K562 (cell line): Measurements from ENCODE around the gene MBOAT1. TPM values are rescaled to one million over a fixed set of nuclear protein-coding genes. Genes with fewer than 3 reads are reported as not detected.

Experiments used
- ATAC-seq: fragments of 200-7000 bp; cut with Tn5 transposase; 3 replicates; pipeline ENCODE4 v1.9.1; 2020; ENCODE audit warnings: moderate library complexity
- BruUV-seq: library from RNA; stranded (reverse); fragments of 400-500 nt; replicated peaks from 2 replicates; lab custom pipeline; 2021; lab: Mats Ljungman, UMichigan
- CTCF ChIA-PET: fragments of 300-600 bp; formaldehyde crosslinking; extraction: SDS; loops from one replicate; lab custom pipeline; 2021; ENCODE audit warnings: low intra/inter-chr PET ratio; lab: Yijun Ruan, JAX
- POLR2A ChIA-PET: fragments of 300-600, 350-650 bp; sonication (Branson Sonifier 250); formaldehyde crosslinking; extraction: SDS; loops from one replicate; lab custom pipeline; 2021; ENCODE audit warnings: antibody characterized with exemption, inconsistent platforms; lab: Yijun Ruan, JAX
- DNase-seq, 4 experiments: peaks; one replicate each; pipeline versions ENCODE4 v3.0.0 to v3.0.0-alpha.2; 2011 to 2018; ENCODE audit warnings: low spot score in 3 of 4, mixed read lengths in 3 of 4; ENCODE audit errors: extremely low read depth in 1 of 4
- FAIRE-seq: peaks from 2 replicates; lab custom pipeline; 2011; peaks lifted over from hg19 to GRCh38; lab: Jason Lieb, UNC
- H2AFZ ChIP-seq: 2 replicates; pipeline ENCODE4 v1.6.0; 2011; ENCODE audit warnings: low read depth, low read length, control low read depth, inconsistent platforms
- H3K27ac ChIP-seq: fragments of 200-600 bp; 3 replicates; pipeline ENCODE4 v1.8.0; 2011; ENCODE audit warnings: low read depth, mild to moderate bottlenecking, control low read depth, inconsistent platforms, low read length, moderate library complexity, mixed read lengths; ENCODE audit errors: extremely low read depth
- H3K27me3 ChIP-seq, 2 experiments: fragments of 300-600 bp in 1 of 2; 2 replicates in 1 of 2; 3 replicates in 1 of 2; pipeline versions ENCODE4 v1.6.0 to v1.8.0; 2011; ENCODE audit warnings: inconsistent platforms in 2 of 2, low read length in 2 of 2, mild to moderate bottlenecking in 1 of 2, mixed read lengths in 1 of 2, moderate library complexity in 1 of 2; ENCODE audit not compliant: control insufficient read depth in 2 of 2, insufficient read depth in 2 of 2
- H3K36me3 ChIP-seq: fragments of 300-600 bp; 3 replicates; pipeline ENCODE4 v1.8.0; 2011; ENCODE audit warnings: mild to moderate bottlenecking, low read length, inconsistent platforms; ENCODE audit not compliant: control insufficient read depth, insufficient read depth
- H3K4me1 ChIP-seq, 2 experiments: fragments of 200-600 bp in 1 of 2; replicated peaks in 1 of 2; 2 replicates in 1 of 2; 3 replicates in 1 of 2; pipeline versions ENCODE4 v1.5.1 to v1.8.0; 2011; ENCODE audit warnings: inconsistent platforms in 2 of 2, low read length in 2 of 2, mild to moderate bottlenecking in 1 of 2, mixed read lengths in 1 of 2, moderate library complexity in 1 of 2; ENCODE audit not compliant: control insufficient read depth in 2 of 2, insufficient read depth in 2 of 2
- H3K4me2 ChIP-seq: 2 replicates; pipeline ENCODE4 v1.6.1; 2011; ENCODE audit warnings: low read length, control low read depth, inconsistent platforms, mixed read lengths; ENCODE audit not compliant: insufficient read depth
- H3K4me3 ChIP-seq: fragments of 200-600 bp; sonication (generic), shearing (Covaris generic); 2 replicates; pipeline ENCODE4 v1.5.1; 2016; ENCODE audit warnings: control low read depth, inconsistent platforms
- H3K79me2 ChIP-seq: fragments of 200-600 bp; 3 replicates; pipeline ENCODE4 v1.8.0; 2011; ENCODE audit warnings: low read length, inconsistent platforms; ENCODE audit not compliant: control insufficient read depth, insufficient read depth
- H3K9ac ChIP-seq, 2 experiments: 2 replicates each; pipeline versions ENCODE4 v1.6.0 to v1.6.1; 2011; ENCODE audit warnings: low read depth in 2 of 2, low read length in 2 of 2, control low read depth in 1 of 2, inconsistent platforms in 1 of 2, mild to moderate bottlenecking in 1 of 2, mixed read lengths in 1 of 2; ENCODE audit not compliant: insufficient read depth in 1 of 2
- H3K9me1 ChIP-seq: one replicate; pipeline ENCODE4 v1.6.0; 2011; ENCODE audit warnings: inconsistent platforms, mild to moderate bottlenecking, low read length, moderate library complexity; ENCODE audit not compliant: control insufficient read depth, insufficient read depth
- H3K9me3 ChIP-seq: replicated peaks from 2 replicates; pipeline ENCODE4 v1.5.1; 2011; ENCODE audit warnings: low read depth, low read length, inconsistent platforms; ENCODE audit not compliant: control insufficient read depth, insufficient read depth
- H4K20me1 ChIP-seq: replicated peaks from 2 replicates; pipeline ENCODE4 v1.6.1; 2011; ENCODE audit warnings: low read length, inconsistent platforms, mixed read lengths; ENCODE audit not compliant: control insufficient read depth, insufficient read depth
- ADNP ChIP-seq: fragments of 200-800 bp; sonication (Bioruptor generic); IDR thresholded peaks from 2 replicates; pipeline ENCODE4 v1.6.1; 2016; ENCODE audit warnings: missing genetic modification characterization, missing compliant biosample characterization
- ATF4 ChIP-seq: fragments of 450-650 bp; formaldehyde crosslinking; IDR thresholded peaks from 2 replicates; pipeline ENCODE4 v1.4.0; 2022; ENCODE audit warnings: mild to moderate bottlenecking, moderate library complexity
- CBFA2T2 ChIP-seq: fragments of 450-650 bp; conservative IDR thresholded peaks from 2 replicates; pipeline ENCODE4 v1.6.1; 2017; ENCODE audit warnings: mild to moderate bottlenecking
- CREM ChIP-seq: IDR thresholded peaks from 2 replicates; pipeline ENCODE4 v1.6.1; 2014; ENCODE audit warnings: antibody characterized with exemption, low read depth
- DLX4 ChIP-seq: fragments of 250-450 bp; sonication (Bioruptor Pico); IDR thresholded peaks from 2 replicates; pipeline ENCODE4 v1.6.1; 2021; ENCODE audit warnings: mild to moderate bottlenecking
- KHSRP ChIP-seq: fragments of 450-650 bp; IDR thresholded peaks from 2 replicates; pipeline ENCODE4 v1.6.1; 2017
- MTA2 ChIP-seq: fragments of 450-650 bp; IDR thresholded peaks from 2 replicates; pipeline ENCODE4 v1.6.1; 2016; ENCODE audit warnings: low read depth
- NKRF ChIP-seq: fragments of 450-650 bp; IDR thresholded peaks from 2 replicates; pipeline ENCODE4 v1.6.1; 2016; ENCODE audit warnings: borderline replicate concordance
- REST ChIP-seq, 2 experiments: fragments of 450-650 bp; formaldehyde crosslinking in 1 of 2; IDR thresholded peaks; 2 replicates each; pipeline versions ENCODE4 v1.4.0 to v1.6.1; 2014 to 2020; ENCODE audit warnings: mild to moderate bottlenecking in 2 of 2, borderline replicate concordance in 1 of 2, low read depth in 1 of 2
- SAFB ChIP-seq: fragments of 200-400 bp; formaldehyde crosslinking; IDR thresholded peaks from 2 replicates; pipeline ENCODE4 v1.6.1; 2017; ENCODE audit warnings: low read depth, low read length, borderline replicate concordance
- SRSF1 ChIP-seq: fragments of 200-400 bp; formaldehyde crosslinking; IDR thresholded peaks from 2 replicates; pipeline ENCODE4 v1.6.1; 2017; ENCODE audit warnings: mild to moderate bottlenecking, low read depth, low read length, moderate library complexity
- ZNF282 ChIP-seq: sonication (generic); formaldehyde crosslinking; IDR thresholded peaks from 2 replicates; pipeline ENCODE4 v1.8.1; 2023; ENCODE audit warnings: missing genetic modification reagents
- WGBS: fragments of 100-300 bp; shearing (Covaris generic); methylation state at CpG from one replicate; pipeline ENCODE4 v1.1.6; 2016; ENCODE audit warnings: low coverage, mixed read lengths; ENCODE audit not compliant: insufficient coverage; ENCODE audit errors: missing lambda C conversion rate; 5-methylcytosine and 5-hydroxymethylcytosine counted together
- in situ Hi-C: fragments of 300-500 bp; cut with MboI; formaldehyde crosslinking; loops from 4 replicates; pipeline ENCODE4 v1.15.0; 2018; ENCODE audit warnings: inconsistent platforms, mixed read lengths
- intact Hi-C: fragments of 100-400 bp; cut with micrococcal nuclease; formaldehyde crosslinking; loops from 2 replicates; pipeline ENCODE4 v1.14.2; 2022
- polyA plus RNA-seq, 8 experiments: library from polyadenylated mRNA; depleted of rRNA in 4 of 8; stranded (reverse) in 5 of 8; unstranded in 3 of 8; fragments of >200 nt; fragmentation: Nextera tagmentation in 2 of 8; fragmentation: Illumina TruSeq in 1 of 8; extraction: Ambion mirVana in 2 of 8; extraction: Trizol in 1 of 8; gene quantifications; 2 replicates each; pipeline versions ENCODE4 v1.2.1 to v1.2.3, GENCODE V29; 2011 to 2014; ENCODE audit warnings: inconsistent platforms in 1 of 8, missing spikeins in 1 of 8
- total RNA-seq, 7 experiments: library from RNA; depleted of rRNA in 6 of 7; stranded (reverse); fragments of >200 nt in 6 of 7; fragmentation: Illumina TruSeq in 2 of 7; extraction: Trizol in 2 of 7; gene quantifications; 2 replicates each; pipeline versions ENCODE4 v1.2.1 to v1.2.3, GENCODE V29; 2011 to 2021; ENCODE audit warnings: low replicate concordance in 1 of 7

MBOAT1 gene
- total and polyA plus RNA-seq, 9 of the 15 experiments (the other 6 are each of a cell fraction or from before 2014, with no cell fraction given) = 0.13 to 16.5 (median 10.3) TPM

GRCh38 chr6:20227350-20227749 lies 15.1 kb upstream of the MBOAT1 start:
- DNase-seq = peak in 1 of 4 experiments; percentile 48
- Histone ChIP-seq H3K9ac (no peak overlapping the region), H3K4me2 (no peak overlapping the region), H3K9me1 (no peaks in the 10 kb centered on the region), H3K4me3 (no peak overlapping the region), H3K9me3 (no peaks in the 10 kb centered on the region), H3K27ac (no peak overlapping the region), H3K79me2 (no peaks in the 10 kb centered on the region), H4K20me1 (no peaks in the 10 kb centered on the region), H3K4me1 (peaks cover 0 to 6% of the 10 kb centered on the region in 2 experiments; a peak in 2 of 5 replicates), H2AFZ (no peak overlapping the region), H3K27me3 (no peaks in the 10 kb centered on the region), H3K36me3 (no peaks in the 10 kb centered on the region)
- POLR2A ChIA-PET = no interaction called here
- 21% methylated on average over 2 of the region's 2 CpGs for WGBS
- BruUV-seq = no TSS peak
- peak; percentile 81 for ATAC-seq
- in situ Hi-C loops = no loop called here
- intact Hi-C loops = no loop called here
- CTCF ChIA-PET = no interaction called here
- FAIRE-seq = no peak
- TF ChIP-seq ADNP (0 out of 2 replicates have a peak, but pooled peaks have one; percentile 35), CBFA2T2 (0 out of 2 replicates have a peak, but pooled peaks have one; percentile 6), DLX4 (no peak), CREM (peak; percentile 69), REST (IDR thresholded peaks at IDR 0.05; ENCODE audit: borderline replicate concordance) (no peak), REST (CRISPR knock-in tag; IDR thresholded peaks at IDR 0.05; ENCODE audit: low read depth) (no peak), NKRF (no peak), SRSF1 (no peak), ZNF282 (CRISPR knock-in tag) (no peak), KHSRP (no peak), ATF4 (CRISPR knock-in tag) (no peak), MTA2 (no peak), SAFB (no peak)
